ENCODE data around the gene KHK. TPM values are rescaled to one million over a fixed set of nuclear protein-coding genes. Genes with fewer than 3 reads are reported as not detected.
A peak's percentile ranks its signal among the peaks of the same experiment; 100 is the strongest.
"Not testable (repeated sequence)": the region's sequence is repeated elsewhere in the genome, so short reads cannot be mapped to it uniquely, and the experiment has no call there.

Gene KHK
- total RNA-seq, 1 donor from 2014 or later, result 3.6 TPM

DNA sequence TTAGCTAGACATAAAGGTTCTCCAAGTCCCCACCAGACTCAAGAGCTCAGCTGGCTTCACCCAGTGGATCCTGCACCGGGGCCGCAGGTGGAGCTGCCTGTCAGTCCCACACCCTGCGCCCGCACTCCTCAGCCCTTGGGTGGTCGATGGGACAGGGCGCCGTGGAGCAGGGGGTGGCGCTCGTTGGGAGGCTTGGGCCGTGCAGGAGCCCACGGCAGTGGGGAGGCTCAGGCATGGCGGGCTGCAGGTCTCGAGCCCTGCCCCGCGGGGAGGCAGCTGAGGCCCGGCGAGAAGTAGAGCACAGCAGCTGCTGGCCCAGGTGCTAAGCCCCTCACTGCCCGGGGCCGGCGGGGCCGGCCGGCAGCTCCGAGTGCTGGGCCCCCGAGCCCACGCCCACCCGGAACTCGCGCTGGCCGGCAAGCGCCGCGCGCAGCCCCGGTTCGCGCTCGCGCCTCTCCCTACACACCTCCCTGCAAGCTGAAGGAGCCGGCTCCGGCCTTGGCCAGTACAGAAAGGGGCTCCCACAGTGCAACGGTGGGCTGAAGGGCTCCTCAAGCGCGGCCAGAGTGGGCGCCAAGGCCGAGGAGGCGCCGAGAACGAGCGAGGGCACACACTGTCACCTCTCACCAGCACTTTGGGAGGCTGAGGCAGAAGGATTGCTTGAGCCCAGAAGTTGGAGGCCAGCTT, 25.0 kb downstream of the KHK start:
- H3K4me3 Mint-ChIP-seq; DNase-seq (ENCODE audit: low spot score in 2 of 2, unreplicated experiment in 2 of 2); H3K36me3 Mint-ChIP-seq; H3K9me3 Mint-ChIP-seq; H3K27ac Mint-ChIP-seq; H3K4me1 Mint-ChIP-seq: not testable (repeated sequence)
- peaks cover 39% of the 10 kb centered on the region for H3K27me3 Mint-ChIP-seq (ENCODE audit: low read depth)

DNA sequence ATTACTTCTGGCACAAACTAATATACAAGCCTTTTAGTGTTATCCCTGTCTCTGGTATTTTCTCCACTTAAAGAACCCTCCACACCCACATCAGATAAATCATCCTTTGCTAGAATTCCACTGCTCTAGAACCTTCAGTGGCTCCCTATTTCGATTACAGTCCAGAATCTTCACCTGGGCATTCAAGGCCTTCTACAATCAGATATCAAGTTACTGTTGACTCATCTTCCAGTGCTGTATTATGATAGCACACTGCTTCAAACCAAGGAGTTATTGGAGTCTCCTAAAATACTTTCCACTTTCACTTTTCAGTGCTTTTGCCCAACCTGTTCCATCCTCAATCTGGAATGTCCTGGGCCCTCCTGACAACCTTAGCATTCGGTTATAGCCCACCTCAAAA, 28.9 kb downstream of the KHK start:
- no peak overlapping the region for H3K27ac Mint-ChIP-seq
- DNase-seq (ENCODE audit: low spot score in 2 of 2, unreplicated experiment in 2 of 2), result no peak
- H3K27me3 Mint-ChIP-seq (ENCODE audit: low read depth), result peaks cover 69% of the 10 kb centered on the region
- no peak overlapping the region for H3K4me3 Mint-ChIP-seq
- H3K9me3 Mint-ChIP-seq, result no peaks in the 10 kb centered on the region
- TF ChIP-seq, protein P1, sequence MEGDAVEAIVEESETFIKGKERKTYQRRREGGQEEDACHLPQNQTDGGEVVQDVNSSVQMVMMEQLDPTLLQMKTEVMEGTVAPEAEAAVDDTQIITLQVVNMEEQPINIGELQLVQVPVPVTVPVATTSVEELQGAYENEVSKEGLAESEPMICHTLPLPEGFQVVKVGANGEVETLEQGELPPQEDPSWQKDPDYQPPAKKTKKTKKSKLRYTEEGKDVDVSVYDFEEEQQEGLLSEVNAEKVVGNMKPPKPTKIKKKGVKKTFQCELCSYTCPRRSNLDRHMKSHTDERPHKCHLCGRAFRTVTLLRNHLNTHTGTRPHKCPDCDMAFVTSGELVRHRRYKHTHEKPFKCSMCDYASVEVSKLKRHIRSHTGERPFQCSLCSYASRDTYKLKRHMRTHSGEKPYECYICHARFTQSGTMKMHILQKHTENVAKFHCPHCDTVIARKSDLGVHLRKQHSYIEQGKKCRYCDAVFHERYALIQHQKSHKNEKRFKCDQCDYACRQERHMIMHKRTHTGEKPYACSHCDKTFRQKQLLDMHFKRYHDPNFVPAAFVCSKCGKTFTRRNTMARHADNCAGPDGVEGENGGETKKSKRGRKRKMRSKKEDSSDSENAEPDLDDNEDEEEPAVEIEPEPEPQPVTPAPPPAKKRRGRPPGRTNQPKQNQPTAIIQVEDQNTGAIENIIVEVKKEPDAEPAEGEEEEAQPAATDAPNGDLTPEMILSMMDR (IDR thresholded peaks at IDR 0.05; ENCODE audit: unreplicated experiment), result no peak
- H3K36me3 Mint-ChIP-seq, result no peaks in the 10 kb centered on the region
- peaks cover 3% of the 10 kb centered on the region for H3K4me1 Mint-ChIP-seq

DNA sequence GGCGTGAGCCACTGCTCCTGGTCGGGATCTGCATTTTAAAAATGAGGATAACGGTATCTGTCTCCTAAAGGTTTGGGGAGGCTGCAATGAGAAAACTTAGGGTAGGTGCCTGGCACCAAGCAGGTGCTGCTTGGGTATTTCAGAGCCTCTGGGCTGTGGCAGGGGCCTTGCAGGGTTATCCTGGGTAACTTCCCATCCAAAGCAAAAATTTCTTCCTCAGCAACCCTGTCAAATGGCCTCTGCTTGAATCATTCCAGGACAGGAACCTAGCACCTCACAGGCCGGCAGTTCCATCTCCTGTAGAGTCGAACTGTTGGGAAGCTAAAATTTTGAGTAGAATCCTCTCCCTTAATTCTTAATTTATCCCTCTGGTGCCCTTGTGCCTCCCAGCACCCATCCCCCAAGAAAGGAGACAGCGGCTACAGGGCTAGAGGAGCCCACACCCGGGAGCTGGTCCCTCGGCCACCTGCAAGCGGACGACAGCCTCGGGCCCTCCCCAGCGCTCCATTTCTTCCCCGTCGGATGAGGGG, 31.5 kb downstream of the KHK start:
- Mint-ChIP-seq H3K27me3 (ENCODE audit: low read depth) (peaks cover 87% of the 10 kb centered on the region), H3K27ac (no peak overlapping the region), H3K4me3 (peak overlapping the region; percentile 46)

DNA sequence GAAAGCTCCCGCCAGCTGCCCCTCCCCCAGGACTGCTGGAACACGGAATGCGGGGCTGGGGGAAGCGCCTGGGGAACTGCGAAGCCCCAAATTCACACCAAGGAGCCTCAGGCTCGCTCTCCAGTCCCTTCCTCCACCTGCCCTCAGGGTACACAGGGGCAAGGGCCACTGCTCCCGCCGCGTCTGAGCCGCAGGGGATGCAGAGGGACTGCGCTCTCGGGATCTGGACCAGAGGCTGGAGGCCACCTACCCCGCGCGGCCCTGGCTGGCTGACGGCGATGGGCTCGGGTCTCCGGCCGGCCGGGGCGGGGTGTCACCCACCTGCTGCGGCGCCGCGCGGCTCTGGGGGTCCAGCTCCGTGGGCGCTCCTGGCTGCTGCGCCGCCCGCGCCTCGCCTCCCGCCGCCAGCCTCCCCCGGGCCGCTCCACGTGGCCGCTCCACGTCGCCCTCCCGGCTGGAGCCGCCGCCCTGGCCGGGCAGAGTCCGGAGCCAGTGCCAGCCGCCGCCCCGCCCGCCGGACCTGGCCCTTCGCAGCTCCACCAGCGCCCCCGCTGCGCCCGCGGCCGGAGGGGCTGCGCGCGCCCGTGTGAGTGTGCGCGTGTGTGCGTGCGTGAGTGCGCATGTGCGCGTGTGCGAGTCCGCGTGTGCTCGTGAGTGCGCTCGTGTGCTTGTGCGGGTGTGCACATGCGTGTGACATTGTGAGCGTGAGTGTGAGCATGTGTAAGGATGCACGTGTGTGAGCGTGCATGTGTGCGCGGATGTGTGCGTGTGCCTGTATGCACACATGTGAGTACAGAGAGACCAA, 32.2 kb downstream of the KHK start, which contains the start of gene CGREF1:
Gene CGREF1 (minus strand): TSS at position 604 of the 805 bp plus-strand sequence. CDS start 14,762 bp downstream, outside the sequence.
- Mint-ChIP-seq H3K4me3 (peak within 1 kb of the TSS; percentile 61), H3K27me3 (ENCODE audit: low read depth) (peaks cover 87% of the 10 kb centered on the region), H3K9me3 (no peaks in the 10 kb centered on the region), H3K4me1 (peaks cover 7% of the 10 kb centered on the region), H3K27ac (no peak within 1 kb of the TSS), H3K36me3 (no peaks in the 10 kb centered on the region)
- DNase-seq (ENCODE audit: low spot score in 2 of 2, unreplicated experiment in 2 of 2), result no peak
- TF ChIP-seq, protein P1 (IDR thresholded peaks at IDR 0.05; ENCODE audit: unreplicated experiment), result no peak

More for the DNA sequence above, 31.5 kb downstream of the KHK start:
- no peaks in the 10 kb centered on the region for H3K9me3 Mint-ChIP-seq
- H3K4me1 Mint-ChIP-seq, result peaks cover 3% of the 10 kb centered on the region
- no peak for DNase-seq (ENCODE audit: low spot score in 2 of 2, unreplicated experiment in 2 of 2)
- H3K36me3 Mint-ChIP-seq, result no peaks in the 10 kb centered on the region
- TF ChIP-seq, protein P1 (IDR thresholded peaks at IDR 0.05; ENCODE audit: unreplicated experiment), result no peak

DNA sequence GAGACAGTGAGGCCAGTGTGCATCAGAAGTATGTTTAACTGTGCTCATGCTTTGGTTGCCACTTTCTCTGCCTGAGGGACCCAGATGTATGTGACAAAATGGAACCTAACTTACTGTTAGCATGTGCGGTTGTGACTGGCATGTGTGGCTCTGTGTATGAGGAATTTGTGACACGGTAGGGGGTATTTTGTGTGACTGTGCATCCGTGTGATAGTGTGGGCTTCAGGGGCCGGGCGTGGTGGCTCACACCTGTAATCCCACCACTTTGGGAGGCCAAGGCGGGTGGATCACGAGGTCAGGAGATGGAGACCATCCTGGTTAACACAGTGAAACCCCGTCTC, 32.7 kb downstream of the KHK start:
- not testable (repeated sequence) for DNase-seq (ENCODE audit: low spot score in 2 of 2, unreplicated experiment in 2 of 2); H3K36me3 Mint-ChIP-seq; H3K9me3 Mint-ChIP-seq; H3K4me1 Mint-ChIP-seq; H3K27ac Mint-ChIP-seq
- Mint-ChIP-seq H3K27me3 (ENCODE audit: low read depth) (peaks cover 84% of the 10 kb centered on the region), H3K4me3 (peak overlapping the region; percentile 61)

DNA sequence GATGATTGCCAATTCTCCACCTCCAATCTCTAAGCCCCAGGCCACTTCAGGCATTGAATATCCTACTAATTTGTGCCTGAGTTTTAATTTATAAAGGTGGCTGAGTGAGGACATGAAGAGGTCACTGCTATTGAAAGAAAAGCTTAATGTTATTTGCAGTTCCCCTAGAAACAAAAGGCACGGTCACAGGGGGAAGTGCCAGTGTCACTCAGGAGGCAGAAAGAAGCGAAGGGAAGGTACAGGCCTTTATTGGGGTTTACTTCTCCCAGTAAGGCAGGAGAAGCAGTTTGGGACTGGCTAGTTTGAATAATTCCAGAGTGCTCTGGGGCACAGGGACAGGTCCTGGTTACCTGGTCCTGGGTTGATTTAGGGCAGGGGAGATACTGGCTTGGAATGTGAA, 35.3 kb downstream of the KHK start:
- H3K27me3 Mint-ChIP-seq (ENCODE audit: low read depth), result peaks cover 67% of the 10 kb centered on the region
- H3K4me3 Mint-ChIP-seq, result no peak overlapping the region
- TF ChIP-seq, protein P1 (IDR thresholded peaks at IDR 0.05; ENCODE audit: unreplicated experiment), result no peak
- H3K36me3 Mint-ChIP-seq, result no peaks in the 10 kb centered on the region
- no peaks in the 10 kb centered on the region for H3K9me3 Mint-ChIP-seq
- no peak overlapping the region for H3K27ac Mint-ChIP-seq
- H3K4me1 Mint-ChIP-seq, result peaks cover 7% of the 10 kb centered on the region
- no peak for DNase-seq (ENCODE audit: low spot score in 2 of 2, unreplicated experiment in 2 of 2)

Data from mesothelial cell of epicardium (in vitro differentiated cells).